Fibroblast of lung (primary cell): ENCODE results near the gene EDNRA. TPM values are rescaled to one million over a fixed set of nuclear protein-coding genes. Genes with fewer than 3 reads are reported as not detected.

Source experiments
- DNase-seq, 2 donors: peaks; one replicate each; pipeline versions ENCODE4 v3.0.0 to v3.0.0-alpha.2; 2010; ENCODE audit warnings: low read depth in 2 of 2
- H2AFZ ChIP-seq: 2 replicates; pipeline ENCODE4 v1.5.1; 2012; ENCODE audit warnings: low read length, control low read depth, inconsistent platforms
- H3K27ac ChIP-seq: 2 replicates; pipeline ENCODE4 v1.5.1; 2011; ENCODE audit warnings: low read length, control low read depth; ENCODE audit not compliant: insufficient read depth
- H3K27me3 ChIP-seq: 2 replicates; pipeline ENCODE4 v1.5.1; 2011; ENCODE audit warnings: mild to moderate bottlenecking, low read length; ENCODE audit not compliant: control insufficient read depth, insufficient read depth
- H3K36me3 ChIP-seq: 2 replicates; pipeline ENCODE4 v1.5.1; 2011; ENCODE audit warnings: low read length; ENCODE audit not compliant: control insufficient read depth, insufficient read depth
- H3K4me1 ChIP-seq: 2 replicates; pipeline ENCODE4 v1.5.1; 2011; ENCODE audit warnings: low read length; ENCODE audit not compliant: control insufficient read depth, insufficient read depth; ENCODE audit errors: extremely low read depth
- H3K4me2 ChIP-seq: 2 replicates; pipeline ENCODE4 v1.5.1; 2011; ENCODE audit warnings: low read length, control low read depth; ENCODE audit not compliant: insufficient read depth; ENCODE audit errors: extremely low read depth
- H3K4me3 ChIP-seq, 4 experiments: fragments of 200-600 bp in 1 of 4; sonication (generic) in 1 of 4; replicated peaks in 1 of 4; 2 replicates each; pipeline ENCODE4 v1.5.1; 2011 to 2016; ENCODE audit warnings: low read length in 4 of 4, low read depth in 3 of 4, mild to moderate bottlenecking in 3 of 4, control low read depth in 2 of 4, inconsistent platforms in 1 of 4, mixed read lengths in 1 of 4; ENCODE audit not compliant: insufficient read depth in 1 of 4; ENCODE audit errors: control extremely low read depth in 1 of 4
- H3K79me2 ChIP-seq: 2 replicates; pipeline ENCODE4 v1.5.1; 2012; ENCODE audit warnings: mild to moderate bottlenecking, low read length, inconsistent platforms; ENCODE audit not compliant: control insufficient read depth, insufficient read depth
- H3K9ac ChIP-seq: 2 replicates; pipeline ENCODE4 v1.5.1; 2011; ENCODE audit warnings: mild to moderate bottlenecking, low read length, control low read depth; ENCODE audit not compliant: insufficient read depth
- H3K9me3 ChIP-seq: 2 replicates; pipeline ENCODE4 v1.5.1; 2012; ENCODE audit warnings: low read depth, low read length; ENCODE audit not compliant: control insufficient read depth, insufficient read depth
- H4K20me1 ChIP-seq: 2 replicates; pipeline ENCODE4 v1.5.1; 2011; ENCODE audit warnings: low read length; ENCODE audit not compliant: control insufficient read depth, insufficient read depth; ENCODE audit errors: extremely low read depth
- CTCF ChIP-seq, 2 donors: IDR thresholded peaks in 1 of 2; conservative IDR thresholded peaks in 1 of 2; 1 replicate in 1 of 2; 2 replicates in 1 of 2; pipeline ENCODE4 v1.5.1; 2011 to 2012; ENCODE audit warnings: low read length in 2 of 2, control low read depth in 1 of 2, inconsistent platforms in 1 of 2, low read depth in 1 of 2, mild to moderate bottlenecking in 1 of 2
- EZH2 ChIP-seq: IDR thresholded peaks from 2 replicates; pipeline ENCODE4 v1.5.1; 2012; ENCODE audit warnings: low read length, control low read depth, mild to moderate bottlenecking; ENCODE audit errors: missing control alignments
- polyA plus RNA-seq, 2 donors: library from polyadenylated mRNA; depleted of rRNA in 1 of 2; stranded (reverse) in 1 of 2; unstranded in 1 of 2; fragments of >200 nt; gene quantifications; 2 replicates each; pipeline ENCODE4 v1.2.1, GENCODE V29; 2011 to 2012; ENCODE audit warnings: missing spikeins in 1 of 2
- total RNA-seq: library from RNA; depleted of rRNA; stranded (reverse); fragments of >200 nt; gene quantifications from 2 replicates; pipeline ENCODE4 v1.2.1, GENCODE V29; 2014

EDNRA gene
- total and polyA plus RNA-seq, 2 donors (not counting 1 experiment from before 2014, with no cell fraction given): 2.0 to 9.5 TPM

GRCh38 chr4:147586032-147586431 is 105.1 kb downstream of the EDNRA start:
- no peak for DNase-seq
- H3K36me3 ChIP-seq: no peaks in the 10 kb centered on the region
- no peaks in the 10 kb centered on the region for H3K9me3 ChIP-seq
- no peaks in the 10 kb centered on the region for H4K20me1 ChIP-seq
- H2AFZ ChIP-seq: no peak overlapping the region
- no peaks in the 10 kb centered on the region for H3K79me2 ChIP-seq
- no peak overlapping the region for H3K27ac ChIP-seq
- no peaks in the 10 kb centered on the region for H3K4me1 ChIP-seq
- TF ChIP-seq EZH2: no peak
- TF ChIP-seq CTCF (conservative IDR thresholded peaks at IDR 0.05 in 1 of 2, IDR thresholded peaks at IDR 0.05 in 1 of 2; ENCODE audit: low read depth in 1 of 2, low read length in 2 of 2): no peak
- no peaks in the 10 kb centered on the region for H3K27me3 ChIP-seq
- H3K4me3 ChIP-seq: no peak overlapping the region
- H3K9ac ChIP-seq: no peak overlapping the region
- no peak overlapping the region for H3K4me2 ChIP-seq

- no peak overlapping the region for H3K27ac ChIP-seq
- H3K4me3 ChIP-seq: no peak overlapping the region
- H3K9me3 ChIP-seq: no peaks in the 10 kb centered on the region
- TF ChIP-seq EZH2 (no peak), CTCF (conservative IDR thresholded peaks at IDR 0.05 in 1 of 2, IDR thresholded peaks at IDR 0.05 in 1 of 2; ENCODE audit: low read depth in 1 of 2, low read length in 2 of 2) (no peak)
- H3K9ac ChIP-seq: no peak overlapping the region
- no peak overlapping the region for H3K4me2 ChIP-seq
- no peak overlapping the region for H2AFZ ChIP-seq
- no peaks in the 10 kb centered on the region for H3K4me1 ChIP-seq
- H3K27me3 ChIP-seq: no peaks in the 10 kb centered on the region
- H3K36me3 ChIP-seq: no peaks in the 10 kb centered on the region
- H3K79me2 ChIP-seq: no peaks in the 10 kb centered on the region
- no peak for DNase-seq
- no peaks in the 10 kb centered on the region for H4K20me1 ChIP-seq
Observed at GRCh38 chr4:147586637-147587036, 105.7 kb downstream of the EDNRA start.

- H3K4me2 ChIP-seq: no peak overlapping the region
- no peaks in the 10 kb centered on the region for H3K36me3 ChIP-seq
- no peaks in the 10 kb centered on the region for H4K20me1 ChIP-seq
- H3K4me3 ChIP-seq: no peak overlapping the region
- no peak for DNase-seq
- no peak overlapping the region for H3K9ac ChIP-seq
- H3K9me3 ChIP-seq: no peaks in the 10 kb centered on the region
- H2AFZ ChIP-seq: no peak overlapping the region
- TF ChIP-seq CTCF (conservative IDR thresholded peaks at IDR 0.05 in 1 of 2, IDR thresholded peaks at IDR 0.05 in 1 of 2; ENCODE audit: low read depth in 1 of 2, low read length in 2 of 2): no peak
- no peak for TF ChIP-seq EZH2
- no peaks in the 10 kb centered on the region for H3K4me1 ChIP-seq
- no peaks in the 10 kb centered on the region for H3K27me3 ChIP-seq
- no peaks in the 10 kb centered on the region for H3K79me2 ChIP-seq
- H3K27ac ChIP-seq: no peak overlapping the region
Observed at GRCh38 chr4:147587041-147587440, 106.1 kb downstream of the EDNRA start.
